Gastrocnemius medialis (tissue), 4 donors: ENCODE measurements around the gene CNPPD1.
A peak's percentile ranks its signal among the peaks of the same experiment; 100 is the strongest.

Experiments used
- POLR2A ChIP-seq, 2 donors: fragments of 450-650 bp; IDR thresholded peaks; one replicate each; pipeline ENCODE4 v1.6.1; 2017; ENCODE audit warnings: antibody characterized with exemption in 2 of 2, mild to moderate bottlenecking in 2 of 2, moderate library complexity in 2 of 2
- TF ChIP-seq, protein P1 (sequence below), 5 experiments: fragments of 450-650 bp in 3 of 5; fragments of 200-600 bp in 2 of 5; sonication (generic) in 2 of 5; IDR thresholded peaks in 4 of 5; conservative IDR thresholded peaks in 1 of 5; 1 replicate in 4 of 5; 2 replicates in 1 of 5; pipeline ENCODE4 v1.5.1; 2016 to 2019; ENCODE audit warnings: antibody characterized with exemption in 5 of 5, mild to moderate bottlenecking in 3 of 5, moderate library complexity in 3 of 5

- TF ChIP-seq, protein P1, sequence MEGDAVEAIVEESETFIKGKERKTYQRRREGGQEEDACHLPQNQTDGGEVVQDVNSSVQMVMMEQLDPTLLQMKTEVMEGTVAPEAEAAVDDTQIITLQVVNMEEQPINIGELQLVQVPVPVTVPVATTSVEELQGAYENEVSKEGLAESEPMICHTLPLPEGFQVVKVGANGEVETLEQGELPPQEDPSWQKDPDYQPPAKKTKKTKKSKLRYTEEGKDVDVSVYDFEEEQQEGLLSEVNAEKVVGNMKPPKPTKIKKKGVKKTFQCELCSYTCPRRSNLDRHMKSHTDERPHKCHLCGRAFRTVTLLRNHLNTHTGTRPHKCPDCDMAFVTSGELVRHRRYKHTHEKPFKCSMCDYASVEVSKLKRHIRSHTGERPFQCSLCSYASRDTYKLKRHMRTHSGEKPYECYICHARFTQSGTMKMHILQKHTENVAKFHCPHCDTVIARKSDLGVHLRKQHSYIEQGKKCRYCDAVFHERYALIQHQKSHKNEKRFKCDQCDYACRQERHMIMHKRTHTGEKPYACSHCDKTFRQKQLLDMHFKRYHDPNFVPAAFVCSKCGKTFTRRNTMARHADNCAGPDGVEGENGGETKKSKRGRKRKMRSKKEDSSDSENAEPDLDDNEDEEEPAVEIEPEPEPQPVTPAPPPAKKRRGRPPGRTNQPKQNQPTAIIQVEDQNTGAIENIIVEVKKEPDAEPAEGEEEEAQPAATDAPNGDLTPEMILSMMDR (IDR thresholded peaks at IDR 0.05 in 4 of 5, conservative IDR thresholded peaks at IDR 0.05 in 1 of 5): peak; percentile 25 to 72 (median 66)
- peak; percentile 96 to 99 for TF ChIP-seq POLR2A (IDR thresholded peaks at IDR 0.05)
Measured at GRCh38 chr2:219177552-219178376, 1.0 kb upstream of the CNPPD1 start, which contains the start of gene RETREG2.
